ENCODE measurements around the gene UTP25. TPM values are rescaled to one million over a fixed set of nuclear protein-coding genes. Genes with fewer than 3 reads are reported as not detected.

The UTP25 gene
- total and polyA plus RNA-seq, 12 donors, result 2.2 to 11.6 (median 7.8) TPM

GRCh38 chr1:209820986-209821385, 6.8 kb upstream of the UTP25 start:
- no peak for DNase-seq
- no peaks in the 10 kb centered on the region for H3K9me3 ChIP-seq (replicated peaks in 1 of 3)
- intact Hi-C loops (cut with DNase I), result no loop called here
- TF ChIP-seq POLR2A (IDR thresholded peaks at IDR 0.05) (no peak), CTCF (IDR thresholded peaks at IDR 0.05) (no peak)
- H3K36me3 ChIP-seq (replicated peaks in 1 of 2), result no peaks in the 10 kb centered on the region
- H3K27ac ChIP-seq, result no peak overlapping the region
- H3K4me1 ChIP-seq (replicated peaks in 1 of 2), result peaks cover 0 to 5% of the 10 kb centered on the region in 2 donors
- 36 to 74% (median 60%) methylated on average over 4 of the region's 4 CpGs for WGBS, 4 donors
- H3K27me3 ChIP-seq, result no peaks in the 10 kb centered on the region
- no peak overlapping the region for H3K4me3 ChIP-seq

GRCh38 chr1:209822706-209823105, 5.1 kb upstream of the UTP25 start:
- no peaks in the 10 kb centered on the region for H3K27me3 ChIP-seq
- no peaks in the 10 kb centered on the region for H3K9me3 ChIP-seq (replicated peaks in 1 of 3)
- no peak overlapping the region for H3K4me3 ChIP-seq
- 49 to 58% (median 53%) methylated on average over 7 of the region's 7 CpGs for WGBS, 4 donors
- no peaks in the 10 kb centered on the region for H3K36me3 ChIP-seq (replicated peaks in 1 of 2)
- intact Hi-C loops (cut with DNase I), result no loop called here
- TF ChIP-seq POLR2A (IDR thresholded peaks at IDR 0.05), result no peak
- TF ChIP-seq CTCF (IDR thresholded peaks at IDR 0.05), result no peak
- H3K4me1 ChIP-seq (replicated peaks in 1 of 2), result peaks cover 5 to 9% of the 10 kb centered on the region in 2 donors
- DNase-seq, result no peak
- H3K27ac ChIP-seq, result no peak overlapping the region

- TF ChIP-seq POLR2A (IDR thresholded peaks at IDR 0.05), result no peak
- TF ChIP-seq CTCF (IDR thresholded peaks at IDR 0.05), result peak; percentile 64 to 76 (median 70)
- Histone ChIP-seq H3K27me3 (no peaks in the 10 kb centered on the region), H3K27ac (no peak overlapping the region), H3K4me1 (replicated peaks in 1 of 2) (peaks cover 5 to 9% of the 10 kb centered on the region in 2 donors), H3K9me3 (replicated peaks in 1 of 3) (no peaks in the 10 kb centered on the region), H3K36me3 (replicated peaks in 1 of 2) (no peaks in the 10 kb centered on the region), H3K4me3 (no peak overlapping the region)
- WGBS, 4 donors, result 31 to 40% (median 36%) methylated on average over 12 of the region's 12 CpGs
- intact Hi-C loops (cut with DNase I), result no loop called here
- no peak for DNase-seq
Measured at GRCh38 chr1:209823143-209824041, 4.4 kb upstream of the UTP25 start.

- Histone ChIP-seq H3K27ac (no peak overlapping the region), H3K36me3 (replicated peaks in 1 of 2) (peaks cover 0 to 1% of the 10 kb centered on the region in 2 donors), H3K4me1 (replicated peaks in 1 of 2) (peaks cover 5 to 17% of the 10 kb centered on the region in 2 donors), H3K27me3 (no peaks in the 10 kb centered on the region), H3K9me3 (replicated peaks in 1 of 3) (no peaks in the 10 kb centered on the region), H3K4me3 (no peak overlapping the region)
- 72 to 76% (median 74%) methylated on average over 11 of the region's 11 CpGs for WGBS, 4 donors
- DNase-seq, result no peak
- no peak for TF ChIP-seq POLR2A (IDR thresholded peaks at IDR 0.05)
- no peak for TF ChIP-seq CTCF (IDR thresholded peaks at IDR 0.05)
- intact Hi-C loops (cut with DNase I), result no loop called here
Measured at GRCh38 chr1:209825591-209826434, 2.0 kb upstream of the UTP25 start.

Measured in adrenal gland (tissue), 12 donors.